ENCODE measurements around the gene CALB2.

CALB2 gene

DNA sequence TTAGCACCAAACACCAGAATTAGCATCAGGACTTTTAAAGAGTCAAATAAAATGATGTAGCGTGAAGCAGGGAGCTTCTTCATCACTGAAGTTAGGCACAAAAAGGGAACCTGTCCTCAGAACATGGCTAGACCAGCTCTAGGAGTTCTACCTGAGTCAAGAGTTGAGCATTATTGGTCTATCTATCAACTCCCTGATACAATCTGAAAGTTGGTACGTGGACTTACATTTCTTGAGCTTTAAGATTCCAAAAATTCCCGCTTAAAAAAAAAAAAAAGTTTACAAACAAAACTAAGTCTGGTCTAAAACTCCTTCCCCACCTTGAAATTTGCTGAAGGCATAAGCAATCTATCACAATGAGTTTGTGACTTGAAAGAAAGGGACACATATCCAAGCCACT lies 71.1 kb downstream of the CALB2 start:
- no peak for DNase-seq

DNA sequence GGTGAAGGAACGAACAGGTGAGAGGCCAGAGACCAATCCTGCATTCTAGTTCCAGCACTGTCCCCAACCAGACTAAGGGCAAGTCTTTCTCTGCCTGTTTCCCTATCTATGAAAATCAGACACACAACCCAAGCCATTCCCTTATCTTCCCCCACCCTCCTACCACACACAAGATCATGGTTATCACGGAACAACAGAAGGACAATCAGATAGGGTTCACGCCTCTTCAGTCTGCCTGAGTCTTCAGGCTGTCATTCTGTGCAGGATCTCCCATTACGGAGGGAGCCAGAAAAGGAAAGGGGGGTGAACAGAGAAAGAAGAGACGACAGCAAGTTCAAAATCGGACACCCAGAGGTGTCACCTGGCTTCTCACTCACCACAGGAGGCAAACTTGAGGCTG lies 72.2 kb downstream of the CALB2 start:
- DNase-seq: no peak

DNA sequence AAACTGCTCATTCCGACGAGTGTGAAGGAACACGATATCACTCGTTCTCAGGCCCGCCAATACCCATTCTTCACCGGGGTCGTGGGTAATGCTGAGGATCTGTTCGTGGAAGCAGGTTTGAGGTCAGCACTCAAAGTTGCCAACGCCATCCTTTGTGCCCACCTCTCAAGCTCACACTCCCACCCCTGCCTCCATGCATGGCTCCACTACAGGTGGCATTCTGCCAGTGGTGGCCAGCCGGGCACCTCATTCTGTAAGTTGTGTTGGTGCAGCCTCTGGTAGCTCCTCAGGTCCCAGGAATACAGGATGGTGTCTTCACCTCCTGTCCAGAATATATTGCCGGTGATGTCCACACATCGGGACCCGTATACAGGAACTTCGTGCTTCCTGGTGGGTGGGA lies 72.7 kb downstream of the CALB2 start:
- DNase-seq: no peak

DNA sequence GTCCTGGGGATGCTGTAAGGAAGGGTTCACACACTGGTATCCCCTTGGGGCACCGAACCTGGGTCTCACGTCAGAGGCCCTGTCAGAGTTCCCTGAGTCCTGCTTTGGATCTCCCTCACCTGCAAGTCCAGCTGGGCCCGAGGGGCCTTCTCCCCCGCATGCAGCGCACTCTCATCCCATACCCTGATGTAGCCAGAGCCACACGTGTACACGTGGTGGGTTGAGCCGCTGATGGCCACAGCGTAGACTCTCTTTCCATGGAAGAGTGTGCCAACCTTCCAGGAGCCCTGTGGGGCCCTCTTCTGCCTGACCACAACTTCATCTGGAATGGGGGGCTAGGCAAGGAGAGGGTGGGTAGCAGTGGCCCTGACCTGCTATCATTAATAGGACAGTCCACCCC lies 73.5 kb downstream of the CALB2 start:
- DNase-seq: no peak

DNA sequence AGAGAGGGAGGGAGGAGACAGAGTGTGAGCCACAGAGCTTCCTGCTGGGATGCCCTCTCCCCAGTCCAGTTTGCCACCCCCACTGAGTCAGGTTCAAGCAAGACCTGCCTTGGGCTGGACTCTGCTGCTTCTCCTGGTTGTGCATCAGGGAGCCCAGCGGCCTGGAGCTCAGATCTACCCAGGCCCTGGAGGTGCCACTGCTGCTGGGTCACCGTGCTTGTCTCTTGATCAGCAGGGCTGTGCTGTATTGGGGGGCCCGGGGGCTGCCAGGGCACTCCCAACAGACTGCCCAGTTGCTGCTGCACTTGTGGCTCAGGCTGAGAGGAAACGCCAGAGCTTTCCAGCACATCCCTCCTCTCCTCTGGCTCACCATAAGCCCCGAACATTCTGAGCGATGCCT lies 74.4 kb downstream of the CALB2 start:
- no peak for DNase-seq

DNA sequence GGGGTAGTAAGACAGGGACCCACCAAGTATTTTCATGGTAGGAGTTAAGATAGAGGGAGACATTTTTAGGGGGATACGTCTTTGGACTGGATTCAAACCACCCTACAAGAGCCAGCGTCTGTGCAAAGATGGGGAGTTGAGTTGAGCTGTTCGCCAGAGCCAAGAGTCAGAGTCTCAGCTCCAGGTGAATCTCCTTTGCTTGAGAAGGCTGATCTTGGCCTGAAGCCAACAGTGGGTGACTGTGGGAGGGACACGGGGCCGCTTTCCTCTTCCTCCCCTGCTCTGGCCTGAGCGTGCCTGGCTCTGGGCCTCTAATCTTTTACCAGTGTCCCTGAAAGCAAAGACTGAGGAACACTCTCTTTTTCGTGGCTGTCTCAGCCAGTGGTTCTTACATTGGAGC lies 78.0 kb downstream of the CALB2 start:
- DNase-seq: no peak

DNA sequence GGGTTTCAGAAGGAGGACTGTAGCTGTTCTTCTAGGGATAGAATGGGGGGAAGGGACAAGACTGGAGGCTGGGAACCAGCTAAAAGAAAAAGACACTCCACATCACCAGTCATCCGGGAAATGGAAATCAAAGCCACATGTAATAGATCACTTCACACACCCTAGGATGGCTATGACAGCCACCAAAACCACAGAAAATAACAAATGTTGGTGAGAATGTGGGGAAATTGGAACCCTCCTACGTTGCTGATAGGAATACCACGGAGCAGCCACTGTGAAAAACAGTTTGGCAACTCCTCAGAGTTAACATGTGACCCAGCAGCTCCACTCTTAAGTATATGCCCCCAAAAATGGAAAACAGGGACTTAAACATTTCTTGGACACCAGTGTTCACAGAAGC lies 81.0 kb downstream of the CALB2 start:
- no peak for DNase-seq

Measured in activated CD4-positive, alpha-beta T cell treated with anti-CD3 and anti-CD28 coated beads, Interleukin-2, amount 50 U/mL, for 16 hours (primary cell).